Skin of body (tissue), 2 donors: ENCODE measurements around the gene SVOP. TPM values are rescaled to one million over a fixed set of nuclear protein-coding genes. Genes with fewer than 3 reads are reported as not detected.

Source experiments
- DNase-seq: peaks from one replicate; lab custom pipeline; 2025; lab: John Stamatoyannopoulos, UW
- total RNA-seq: library from RNA; depleted of rRNA; stranded (reverse); fragments of >200 nt; gene quantifications from one replicate; pipeline ENCODE4 v1.2.3, GENCODE V29; 2014

The SVOP gene
- total RNA-seq, 1 donor from 2014 or later, result 0.30 TPM

DNA sequence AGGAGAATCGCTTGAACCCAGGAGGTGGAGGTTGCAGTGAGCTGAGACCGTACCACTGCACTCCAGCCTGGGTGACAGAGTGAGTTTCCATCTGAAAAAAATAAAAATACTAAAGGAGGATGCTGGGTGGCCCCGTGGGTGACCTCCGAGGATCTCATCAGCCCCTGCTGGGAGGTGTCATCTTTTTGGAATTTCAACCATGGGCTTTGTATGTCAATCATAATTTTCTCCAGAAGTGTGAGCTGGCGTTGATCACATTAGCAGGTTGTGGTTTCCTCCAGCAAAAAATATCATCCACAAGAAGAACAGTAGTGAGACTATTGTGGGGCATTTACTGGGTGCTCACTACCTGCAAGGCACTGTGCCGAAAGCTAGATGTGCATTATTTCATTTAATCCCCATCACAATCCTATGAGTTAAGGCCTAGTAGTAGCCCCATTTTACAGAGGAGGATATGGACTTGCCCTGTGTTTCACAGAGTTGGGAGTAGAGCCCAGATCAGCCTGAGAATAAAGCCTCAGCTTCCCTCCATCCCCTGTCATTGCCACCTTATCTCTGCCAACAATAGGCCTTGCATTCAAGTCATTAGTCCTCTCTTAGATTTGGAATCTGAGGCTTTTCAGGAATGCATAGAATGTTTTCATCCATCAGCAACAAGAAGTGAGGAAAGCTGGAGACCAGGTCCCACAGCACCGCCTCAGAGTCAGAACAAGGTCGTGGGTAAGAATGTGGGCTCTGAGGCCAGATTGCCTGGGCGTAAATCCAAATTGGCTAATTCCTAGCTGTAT, 39.8 kb downstream of the SVOP start:
- no peak for DNase-seq

DNA sequence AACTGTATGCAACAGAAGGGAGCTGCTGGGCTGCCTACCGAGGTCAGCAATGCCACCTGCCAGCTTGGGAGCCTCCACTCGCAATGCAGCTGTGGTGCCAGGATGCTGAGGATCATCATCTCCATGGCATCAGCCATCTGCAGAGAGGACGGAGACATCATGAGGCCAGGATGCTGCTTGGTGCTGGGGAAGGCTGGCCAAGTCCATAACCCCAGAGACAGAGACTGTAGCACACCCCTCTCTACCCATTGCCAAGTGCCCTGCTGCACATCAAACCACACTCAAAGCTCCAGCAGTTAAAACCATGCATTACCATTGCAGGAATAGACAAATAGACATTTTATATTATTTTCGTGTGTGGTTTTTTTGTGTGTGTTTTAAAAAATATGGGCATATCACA, 43.5 kb downstream of the SVOP start:
- DNase-seq, result no peak

DNA sequence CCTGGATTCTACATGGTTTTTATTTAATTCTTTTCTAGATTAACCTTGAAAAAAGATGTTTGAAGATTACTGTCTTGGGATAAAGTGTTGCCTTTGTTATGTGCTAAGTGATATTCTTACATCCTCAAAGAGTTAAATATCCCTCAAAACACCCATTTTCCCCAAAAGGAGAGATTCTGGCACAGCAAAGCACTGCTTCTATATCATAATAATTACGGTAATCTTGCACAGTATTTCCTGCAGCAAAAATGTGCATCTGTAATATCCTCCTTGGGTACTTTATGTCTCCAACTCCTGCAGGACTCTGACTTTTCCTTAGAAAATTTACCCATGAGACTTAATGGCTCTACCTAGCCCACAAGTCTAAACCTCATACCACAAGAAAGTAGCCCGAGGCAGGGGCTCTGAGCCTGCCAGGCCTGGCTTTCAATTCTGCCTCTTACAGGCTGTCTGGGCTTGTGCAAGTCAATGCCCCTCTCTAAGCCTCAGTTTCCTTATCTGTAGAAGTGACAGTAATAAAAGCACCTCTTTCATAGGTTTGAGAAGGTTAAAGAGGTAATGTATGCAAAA, 45.8 kb downstream of the SVOP start:
- DNase-seq, result no peak

DNA sequence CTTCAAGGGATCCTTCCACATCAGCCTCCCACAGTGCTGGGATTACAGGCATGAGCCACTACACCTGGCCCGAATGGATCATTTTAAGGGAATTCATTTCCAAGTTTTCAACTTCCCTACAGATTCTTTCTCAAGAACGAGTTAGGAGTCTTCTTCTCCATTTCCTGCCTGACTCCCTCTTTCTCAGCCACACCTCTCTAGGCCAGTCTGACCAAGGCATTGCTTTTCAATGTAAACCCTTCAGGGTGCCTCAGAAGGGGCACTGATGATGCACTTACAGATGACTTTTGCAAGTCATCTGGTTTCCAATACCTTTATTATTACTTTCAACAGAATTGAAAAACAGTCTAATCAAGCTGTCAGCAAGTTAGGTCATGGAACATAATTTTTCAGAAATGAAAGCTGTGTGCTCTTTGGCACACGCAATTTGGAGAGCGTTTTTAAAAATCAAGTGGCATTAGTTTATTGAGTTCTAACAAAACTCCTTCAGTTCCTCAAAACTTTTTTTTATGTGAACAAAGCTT, 47.2 kb downstream of the SVOP start:
- DNase-seq, result no peak

DNA sequence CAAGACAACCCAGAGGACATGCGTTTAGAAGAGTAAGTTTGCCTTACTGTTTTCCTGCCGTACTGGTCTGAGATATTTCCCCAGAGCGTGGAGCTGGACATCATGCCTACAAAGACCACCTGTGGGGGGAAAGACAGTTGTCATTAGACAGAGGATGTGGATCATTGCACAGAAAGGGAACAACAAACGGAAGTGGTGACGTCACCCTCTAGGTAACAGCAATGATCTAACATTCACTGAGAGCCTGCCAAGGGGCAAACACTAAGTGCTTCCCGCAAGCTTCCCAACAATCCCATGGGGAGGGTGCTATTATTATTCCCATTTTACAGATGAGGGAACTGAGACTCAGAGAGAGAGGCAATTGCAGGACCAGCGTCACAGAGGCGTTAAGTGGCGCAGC, 48.5 kb downstream of the SVOP start:
- DNase-seq, result peak; percentile 7

DNA sequence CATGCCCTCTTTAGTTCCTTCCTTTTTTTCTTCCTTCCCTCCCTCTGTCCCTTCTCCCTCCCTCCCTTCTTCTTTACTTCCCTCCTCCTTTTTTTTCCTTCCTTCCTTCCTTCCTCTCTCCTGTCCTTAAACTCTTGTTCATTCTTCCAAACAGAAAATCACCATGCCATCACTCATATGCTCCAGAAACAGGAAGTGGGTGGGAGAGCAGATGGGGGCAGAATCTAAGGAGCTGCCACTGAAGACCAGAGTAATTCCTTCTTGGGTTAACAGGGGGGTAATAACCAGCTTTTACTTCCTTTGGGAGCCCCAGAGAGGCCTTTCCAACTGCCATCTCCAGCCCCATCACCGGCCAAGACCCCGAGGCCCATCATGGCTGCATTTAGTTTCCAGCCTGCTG, 51.2 kb downstream of the SVOP start:
- DNase-seq, result no peak

DNA sequence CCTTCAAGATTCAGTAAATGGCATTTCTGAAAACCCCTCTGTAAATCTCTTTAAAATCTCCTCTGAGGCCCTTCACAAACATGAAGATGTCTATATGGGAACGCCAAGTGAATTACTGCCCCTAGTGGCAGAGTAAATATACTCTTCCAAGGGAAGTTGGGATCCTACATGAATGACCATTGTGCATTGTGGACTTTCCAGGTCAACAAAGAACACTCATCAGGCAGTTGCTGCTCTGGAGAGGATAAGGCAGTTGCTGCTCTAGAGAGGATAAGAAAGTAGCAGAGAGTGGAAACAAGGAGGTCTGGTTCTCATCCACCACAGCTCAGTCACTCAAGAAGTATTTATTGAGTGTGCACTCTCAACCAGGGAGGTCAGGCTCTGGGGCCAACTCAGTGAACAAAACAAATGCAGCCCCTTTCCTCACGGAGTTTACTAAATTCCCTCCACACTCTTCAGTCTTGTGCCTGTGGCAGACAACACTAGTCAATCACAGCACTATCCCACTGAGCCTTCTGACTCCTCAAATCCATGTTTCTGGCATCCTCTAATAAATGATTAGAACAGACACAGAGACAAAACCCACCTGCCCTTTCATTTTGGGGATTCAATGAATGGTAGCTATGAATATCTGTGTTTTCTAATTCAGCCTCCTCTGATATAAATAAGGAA, 52.9 kb downstream of the SVOP start:
- no peak for DNase-seq

DNA sequence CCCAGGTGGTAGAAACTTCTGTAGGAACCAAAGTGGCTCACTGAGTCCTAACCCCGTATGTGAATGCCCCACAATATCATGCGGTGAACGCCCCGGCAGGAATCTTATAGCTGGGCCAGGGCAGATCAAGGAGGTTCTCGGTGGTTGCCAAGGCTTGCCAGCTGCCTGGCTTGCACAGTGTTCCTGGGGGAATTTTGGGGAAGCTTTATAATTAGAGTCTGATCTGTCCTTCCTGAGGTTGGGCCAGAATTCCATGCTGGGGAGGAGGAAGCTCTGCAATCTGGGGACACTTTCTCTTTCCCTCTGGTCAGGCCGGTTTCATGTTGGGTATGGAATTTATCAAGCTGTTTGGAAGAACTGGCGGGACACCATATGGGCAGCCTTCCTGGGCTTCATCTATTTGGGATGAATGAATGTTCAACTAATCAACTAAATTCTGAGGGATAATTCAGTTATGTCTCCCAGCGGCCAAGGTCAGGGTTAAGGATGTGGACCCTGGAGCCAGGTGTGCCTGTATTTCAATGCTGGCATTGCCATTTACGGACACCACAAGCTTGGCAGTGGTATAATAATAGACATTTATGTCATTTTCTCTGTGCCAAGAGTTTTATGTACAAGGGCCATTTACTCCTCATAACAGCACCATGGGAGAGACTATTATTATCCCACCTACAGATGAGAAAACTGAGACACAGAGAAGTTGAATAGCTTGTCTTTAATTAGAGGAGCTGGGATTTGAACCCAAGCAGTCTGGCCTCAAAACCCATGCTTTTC, 54.3 kb downstream of the SVOP start:
- DNase-seq, result no peak

DNA sequence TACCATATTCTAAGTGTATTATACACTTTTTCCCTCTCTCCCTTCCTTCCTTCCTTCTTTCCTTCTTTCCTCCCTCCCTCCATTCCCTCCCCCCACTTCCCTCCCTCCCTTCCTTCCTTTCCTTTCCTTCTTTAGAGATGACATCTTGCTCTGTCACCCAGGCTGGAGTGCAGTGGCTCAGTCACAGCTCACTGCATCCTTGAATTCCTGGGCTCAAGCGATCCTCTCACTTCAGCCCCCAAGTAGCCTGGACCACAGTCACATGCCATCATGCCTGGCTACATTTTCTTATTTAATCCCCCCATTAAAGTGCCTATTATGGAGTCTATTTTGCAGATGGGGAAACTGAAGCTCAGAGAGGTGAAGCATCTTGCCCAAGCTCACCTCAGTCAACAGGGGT, 55.0 kb downstream of the SVOP start:
- DNase-seq, result no peak

DNA sequence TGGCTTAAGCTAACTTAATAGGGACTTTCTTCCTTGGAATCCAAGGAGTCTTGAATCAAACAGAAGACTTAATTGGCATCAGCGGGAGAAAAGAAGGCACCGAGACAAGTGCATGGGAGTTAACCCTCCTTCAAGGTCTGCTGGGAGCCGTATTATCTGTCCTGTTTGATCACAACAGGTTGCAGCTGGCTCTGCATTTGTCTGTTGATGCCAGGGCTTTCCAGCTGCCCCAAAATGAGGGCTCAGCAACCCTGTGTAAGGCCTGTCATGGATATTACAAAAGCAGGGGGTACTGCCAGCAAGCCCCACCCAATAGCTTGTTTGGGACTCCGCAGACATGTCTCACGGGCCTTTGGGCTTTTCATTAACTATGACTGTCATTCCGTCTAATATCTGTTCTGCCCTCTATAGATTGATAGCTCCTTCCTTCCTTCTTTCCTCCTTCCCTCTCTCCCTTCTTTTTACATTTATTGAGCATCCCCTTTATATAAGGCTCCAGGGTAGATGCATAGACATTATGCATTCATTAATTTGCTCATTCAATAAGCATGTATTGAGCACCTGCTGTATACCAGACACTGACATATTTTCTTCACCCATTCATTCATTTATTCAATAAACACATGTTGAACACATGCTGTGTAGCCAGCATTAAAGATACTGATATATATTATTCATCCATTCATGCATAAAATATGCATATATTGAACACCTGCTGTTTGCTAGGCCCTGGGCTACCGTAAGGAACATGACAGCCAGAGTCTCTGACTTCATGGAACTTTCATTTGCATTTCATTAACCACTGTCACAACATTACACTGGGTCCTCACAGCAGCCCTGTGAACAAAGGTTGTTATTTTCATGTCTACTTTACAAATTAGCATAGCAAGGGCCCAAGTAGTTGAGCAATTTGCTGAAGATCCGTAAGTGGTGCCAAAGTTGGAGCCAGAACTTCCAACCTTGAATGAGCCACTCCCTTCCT, 56.2 kb downstream of the SVOP start:
- DNase-seq, result no peak

DNA sequence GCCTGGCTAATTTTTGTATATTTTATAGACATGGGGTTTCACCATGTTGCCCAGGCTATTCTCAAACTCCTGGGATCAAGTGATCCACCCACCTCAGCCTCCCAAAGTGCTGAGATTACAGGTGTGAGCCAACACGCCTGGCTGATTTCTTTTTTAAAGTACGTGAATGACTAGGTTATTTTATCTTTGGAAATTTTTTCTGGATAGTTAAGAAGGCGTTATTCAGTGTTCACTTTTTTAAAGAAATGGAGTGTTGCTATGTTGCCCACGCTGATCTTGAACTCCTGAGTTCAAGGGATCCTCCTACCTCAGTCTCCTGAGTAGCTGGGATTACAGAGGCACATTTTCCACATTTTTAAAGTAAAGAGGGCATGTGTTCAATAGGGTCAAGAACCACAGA, 58.6 kb downstream of the SVOP start:
- no peak for DNase-seq

DNA sequence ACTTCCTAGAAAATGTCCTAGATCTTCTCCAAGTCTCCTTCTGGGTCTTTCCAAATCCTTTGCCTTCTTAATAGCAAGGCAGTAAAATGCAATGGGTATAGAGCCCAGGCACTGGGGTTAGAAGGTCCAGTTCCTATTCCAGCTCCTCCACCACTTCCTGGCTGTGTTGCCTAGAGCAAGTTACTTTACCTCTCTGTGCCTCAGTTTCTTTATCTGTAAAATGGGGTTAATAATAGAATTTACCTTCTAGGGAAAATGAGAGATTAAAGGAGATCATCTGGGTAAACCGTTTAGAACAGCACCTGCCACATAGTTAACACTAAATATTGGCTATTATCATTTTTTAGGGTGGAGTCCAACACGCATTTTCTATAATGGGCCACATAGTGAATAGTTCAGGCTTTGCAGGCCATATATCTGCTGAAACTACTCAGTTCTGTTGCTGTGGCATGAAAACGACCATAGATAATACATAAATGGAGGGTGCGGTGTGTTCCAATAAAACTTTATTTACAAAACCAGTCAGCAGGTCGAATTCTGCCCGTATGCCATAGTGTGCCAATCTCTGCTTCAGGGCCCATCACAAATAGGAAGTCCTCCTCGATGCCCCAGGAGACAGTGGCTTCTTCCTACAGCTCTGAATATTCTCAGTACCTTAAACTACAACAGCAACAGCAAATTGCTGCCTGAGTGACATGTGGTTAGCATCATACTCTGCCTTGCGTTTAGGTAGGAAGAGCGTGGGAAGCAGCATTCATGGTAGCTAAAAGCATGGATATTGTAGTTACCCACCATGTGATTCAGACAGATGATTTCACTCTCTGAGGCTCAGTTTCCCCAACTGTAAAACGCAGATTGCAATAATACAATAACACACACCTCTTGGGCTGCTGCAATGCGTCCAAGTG, 60.9 kb downstream of the SVOP start:
- no peak for DNase-seq

DNA sequence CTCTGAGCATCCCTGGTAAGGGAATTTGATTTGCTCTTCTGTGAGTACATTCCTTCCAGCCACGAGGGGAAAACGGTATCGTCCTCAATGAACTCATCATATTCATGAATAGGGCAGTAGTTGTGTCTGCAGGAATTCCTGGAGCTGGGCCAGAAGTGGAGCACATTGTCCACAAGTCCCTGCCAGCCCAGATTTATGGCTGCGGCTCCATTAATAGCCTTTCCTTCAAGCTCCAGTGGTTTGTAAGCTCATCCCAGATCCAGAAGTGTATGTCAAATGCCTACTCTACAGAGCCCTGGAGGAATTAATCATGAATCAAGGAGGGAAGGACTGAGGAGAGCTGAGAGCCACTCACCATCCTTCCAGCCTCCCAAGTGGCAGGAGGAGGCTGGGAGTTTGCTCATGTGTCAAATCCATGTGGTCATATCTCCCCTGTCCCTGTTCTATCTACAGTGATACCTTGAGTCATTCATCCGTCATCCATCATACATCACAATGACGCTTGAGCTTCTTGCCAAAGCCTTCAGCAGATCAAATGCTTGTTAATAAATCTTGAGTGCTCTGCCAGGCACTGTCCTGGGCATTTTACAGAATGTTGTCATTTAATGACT, 65.5 kb downstream of the SVOP start:
- no peak for DNase-seq

DNA sequence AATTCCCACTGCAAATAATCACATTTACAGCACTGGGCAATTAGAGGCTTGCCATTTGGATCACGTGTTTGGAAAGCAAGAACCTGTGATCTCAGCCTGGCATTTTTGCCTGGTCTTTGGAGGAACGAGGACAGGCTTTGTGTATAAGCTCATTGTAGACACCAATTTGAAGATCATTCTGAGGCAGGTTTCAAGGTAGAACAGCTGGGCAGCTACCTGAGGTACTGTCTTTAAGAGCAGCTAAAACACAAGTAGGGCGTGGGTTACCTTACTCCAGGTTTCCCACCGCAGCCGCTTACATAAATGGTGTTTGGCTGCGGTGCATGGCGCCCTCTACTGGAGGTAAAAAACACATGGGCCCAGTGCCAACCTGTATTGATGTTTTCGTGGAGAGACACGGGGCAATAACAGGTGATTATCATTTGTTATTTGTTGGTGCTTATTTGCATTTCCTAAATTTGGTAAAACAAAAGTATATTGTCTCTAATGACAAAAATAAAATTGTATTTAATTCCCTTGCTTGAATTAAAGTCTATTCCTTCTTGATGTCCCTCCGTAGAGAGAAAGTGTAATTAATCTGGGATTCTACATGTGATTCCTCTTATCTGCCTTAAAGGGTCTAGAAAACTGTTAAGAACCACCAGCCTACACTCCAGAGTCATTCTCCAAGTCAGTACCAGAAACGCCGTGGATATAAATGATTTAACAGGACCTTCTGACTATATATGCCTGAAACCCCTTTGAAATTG, 69.7 kb downstream of the SVOP start:
- DNase-seq, result peak; percentile 46

DNA sequence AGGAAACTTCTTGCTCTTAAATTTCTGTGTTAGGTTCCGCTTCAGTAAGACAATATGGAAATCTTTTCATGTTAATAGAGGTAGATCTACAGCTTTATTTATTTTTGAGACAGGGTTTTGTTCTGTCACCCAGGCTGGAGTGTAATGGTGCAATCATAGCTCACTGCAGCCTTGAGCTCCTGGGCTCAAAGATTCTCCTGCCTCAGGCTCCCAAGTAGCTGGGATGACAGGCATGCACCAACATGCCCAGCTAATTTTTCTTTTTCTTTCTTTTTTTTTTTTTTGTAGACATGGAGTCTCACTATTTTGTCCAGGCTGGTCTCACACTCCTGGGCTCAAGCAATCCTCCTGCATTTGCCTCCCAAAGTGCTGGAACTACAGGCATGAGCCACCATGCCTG, 70.9 kb downstream of the SVOP start:
- no peak for DNase-seq

DNA sequence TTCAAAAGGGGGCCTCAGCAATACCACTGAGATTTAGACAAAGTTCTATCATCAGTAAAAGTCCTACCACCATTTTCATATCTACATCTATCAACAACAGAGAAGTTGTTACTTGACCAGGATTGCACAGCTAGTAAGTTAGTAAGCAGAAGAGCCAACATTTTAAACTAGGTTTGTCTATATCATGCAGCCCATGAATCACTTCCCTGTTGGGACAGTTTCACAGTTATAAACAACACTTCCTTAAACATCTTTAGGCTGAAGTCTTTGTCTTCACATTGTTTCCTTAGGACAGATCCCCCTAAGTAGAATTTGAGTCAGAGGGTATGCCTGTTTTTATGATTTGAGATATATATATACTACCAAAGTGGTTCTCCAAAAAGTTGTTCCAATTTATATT, 72.5 kb downstream of the SVOP start:
- DNase-seq, result no peak

DNA sequence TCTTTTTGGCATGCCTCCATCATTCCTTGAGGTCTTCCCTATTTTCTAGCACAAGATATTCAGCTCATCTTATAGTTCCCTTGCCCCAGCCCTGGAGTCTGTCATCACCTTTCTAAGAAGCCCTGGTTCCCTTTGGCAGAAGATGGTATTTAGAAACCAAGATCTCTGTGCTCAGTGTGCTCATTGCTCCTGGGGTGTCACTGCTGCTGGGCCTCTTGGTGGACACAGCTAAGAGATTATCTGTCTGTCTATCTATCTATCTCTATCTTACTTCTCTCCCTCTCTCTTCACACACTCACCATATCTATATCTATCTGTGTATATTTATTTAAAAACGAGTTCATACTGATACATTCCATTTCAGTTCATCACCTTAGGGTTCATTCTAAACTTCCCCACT, 73.8 kb downstream of the SVOP start:
- DNase-seq, result no peak

DNA sequence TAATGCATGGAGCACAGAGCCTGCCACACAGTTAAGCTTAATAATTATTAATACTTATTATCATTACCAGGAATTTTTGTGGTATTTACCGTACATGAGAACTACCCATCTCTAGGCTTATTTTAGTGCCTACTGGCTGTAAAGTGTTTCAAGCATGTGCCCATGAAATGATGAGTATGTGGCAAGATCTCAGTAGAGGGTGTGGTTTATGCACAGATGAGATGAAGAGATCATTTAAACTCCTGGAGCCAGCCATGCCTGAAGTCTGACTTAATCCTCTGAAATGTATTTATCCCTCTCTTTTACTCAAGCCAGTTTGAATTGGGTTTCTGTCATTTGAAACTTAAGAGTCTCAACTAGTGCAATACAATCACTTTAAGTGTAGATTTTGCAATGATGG, 80.7 kb downstream of the SVOP start:
- DNase-seq, result no peak
